DOHH2 (cell line): Measurements from ENCODE around the gene DCDC2.

Experiments used
- CTCF ChIP-seq: fragments of 200-600 bp; sonication (generic); IDR thresholded peaks from one replicate; pipeline ENCODE4 v1.5.1; 2014; ENCODE audit warnings: antibody characterized with exemption, mild to moderate bottlenecking, low read depth, low read length; ENCODE audit not compliant: poor library complexity, severe bottlenecking
- EZH2phosphoT487 ChIP-seq: fragments of 200-600 bp; sonication (generic); IDR thresholded peaks from 2 replicates; pipeline ENCODE4 v1.6.1; 2017; ENCODE audit warnings: borderline replicate concordance, mild to moderate bottlenecking, antibody characterized with exemption, low read length, moderate library complexity, mixed read lengths

DNA sequence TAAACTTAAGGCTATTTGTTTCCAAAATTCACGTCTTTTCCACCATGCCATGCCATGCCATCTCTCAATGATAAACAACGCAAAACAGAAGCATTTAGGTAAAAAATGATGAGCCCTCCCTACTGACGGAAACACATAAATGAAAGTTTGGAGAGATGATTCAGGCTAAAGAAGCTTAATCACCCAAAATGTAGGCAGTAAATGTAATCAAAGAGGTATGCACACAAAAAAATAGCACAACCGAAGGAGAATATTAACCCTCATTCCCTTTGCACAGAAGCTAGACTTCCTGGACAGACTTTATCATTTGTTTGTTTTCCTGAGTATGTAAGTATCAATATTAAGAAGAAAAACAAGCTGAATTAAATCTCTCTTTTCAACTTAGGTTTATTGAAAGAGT lies 28.8 kb downstream of the DCDC2 start:
- TF ChIP-seq CTCF (no peak), EZH2phosphoT487 (no peak)
